ENCODE results near the gene NCS1. TPM values are rescaled to one million over a fixed set of nuclear protein-coding genes. Genes with fewer than 3 reads are reported as not detected.

NCS1 gene
- total RNA-seq, 1 experiment from 2014 or later: 58.6 TPM

DNA sequence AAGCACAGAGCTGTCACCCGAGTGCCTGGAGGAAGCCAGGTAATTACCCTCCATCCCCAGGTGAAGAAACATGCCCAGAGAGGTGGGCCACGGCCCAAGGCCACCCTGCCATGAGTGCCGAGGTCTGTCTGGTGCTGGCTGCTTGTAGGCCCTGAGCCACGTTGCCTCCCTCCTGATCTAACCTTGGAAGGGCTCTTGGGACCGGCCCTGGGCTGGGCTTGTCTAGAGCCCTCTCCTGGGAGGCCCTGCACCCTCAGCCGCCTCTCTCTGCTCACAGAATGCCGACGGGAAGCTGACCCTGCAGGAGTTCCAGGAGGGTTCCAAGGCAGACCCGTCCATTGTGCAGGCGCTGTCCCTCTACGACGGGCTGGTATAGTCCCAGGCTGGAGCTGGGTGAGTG is 53.9 kb downstream of the NCS1 start:
- intact Hi-C loops (cut with micrococcal nuclease; ENCODE audit: unreplicated experiment): no loop called here
- H3K9me3 ChIP-seq (ENCODE audit: low read depth, low read length, poor library complexity, severe bottlenecking): no peaks in the 10 kb centered on the region
- H3K27ac ChIP-seq (ENCODE audit: low read depth, low read length, poor library complexity, severe bottlenecking): no peak overlapping the region
- ChIA-PET CTCF (interaction anchor here (0.6 kb wide), 1 partner anchor 10 kb away, joined by 5 read pairs; no protein-coding TSS in a partner anchor), POLR2A (ENCODE audit: low non-redundant PET) (no interaction called here)
- TF ChIP-seq, protein P1, sequence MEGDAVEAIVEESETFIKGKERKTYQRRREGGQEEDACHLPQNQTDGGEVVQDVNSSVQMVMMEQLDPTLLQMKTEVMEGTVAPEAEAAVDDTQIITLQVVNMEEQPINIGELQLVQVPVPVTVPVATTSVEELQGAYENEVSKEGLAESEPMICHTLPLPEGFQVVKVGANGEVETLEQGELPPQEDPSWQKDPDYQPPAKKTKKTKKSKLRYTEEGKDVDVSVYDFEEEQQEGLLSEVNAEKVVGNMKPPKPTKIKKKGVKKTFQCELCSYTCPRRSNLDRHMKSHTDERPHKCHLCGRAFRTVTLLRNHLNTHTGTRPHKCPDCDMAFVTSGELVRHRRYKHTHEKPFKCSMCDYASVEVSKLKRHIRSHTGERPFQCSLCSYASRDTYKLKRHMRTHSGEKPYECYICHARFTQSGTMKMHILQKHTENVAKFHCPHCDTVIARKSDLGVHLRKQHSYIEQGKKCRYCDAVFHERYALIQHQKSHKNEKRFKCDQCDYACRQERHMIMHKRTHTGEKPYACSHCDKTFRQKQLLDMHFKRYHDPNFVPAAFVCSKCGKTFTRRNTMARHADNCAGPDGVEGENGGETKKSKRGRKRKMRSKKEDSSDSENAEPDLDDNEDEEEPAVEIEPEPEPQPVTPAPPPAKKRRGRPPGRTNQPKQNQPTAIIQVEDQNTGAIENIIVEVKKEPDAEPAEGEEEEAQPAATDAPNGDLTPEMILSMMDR (conservative IDR thresholded peaks at IDR 0.05; ENCODE audit: low read depth, low read length): no peak
- TF ChIP-seq EZH2 (IDR thresholded peaks at IDR 0.05; ENCODE audit: borderline replicate concordance, low read depth, low read length, poor library complexity, severe bottlenecking): no peak
- no peaks in the 10 kb centered on the region for H3K4me1 ChIP-seq (ENCODE audit: insufficient read depth, low read length, poor library complexity, severe bottlenecking)
- BruUV-seq (replicated peaks): no TSS peak
- no peaks in the 10 kb centered on the region for H3K27me3 ChIP-seq (replicated peaks; ENCODE audit: insufficient read depth, low read depth, low read length, poor library complexity)
- DNase-seq (ENCODE audit: low spot score): no peak
- H3K4me3 ChIP-seq (ENCODE audit: low read depth, low read length, poor library complexity, severe bottlenecking): no peak overlapping the region
- peaks cover 18% of the 10 kb centered on the region for H3K36me3 ChIP-seq (ENCODE audit: insufficient read depth, low read length, poor library complexity, severe bottlenecking)

GRCh38 chr9:130227833-130228232 is 55.6 kb downstream of the NCS1 start:
- intact Hi-C loops (cut with micrococcal nuclease; ENCODE audit: unreplicated experiment): no loop called here
- POLR2A ChIA-PET (ENCODE audit: low non-redundant PET): no interaction called here

GRCh38 chr9:130229759-130230158 is 57.6 kb downstream of the NCS1 start:
- intact Hi-C loops (cut with micrococcal nuclease; ENCODE audit: unreplicated experiment): no loop called here

More at GRCh38 chr9:130227833-130228232, 55.6 kb downstream of the NCS1 start:
- BruUV-seq (replicated peaks): no TSS peak
- H3K9me3 ChIP-seq (ENCODE audit: low read depth, low read length, poor library complexity, severe bottlenecking): no peaks in the 10 kb centered on the region
- no peak overlapping the region for H3K4me3 ChIP-seq (ENCODE audit: low read depth, low read length, poor library complexity, severe bottlenecking)
- TF ChIP-seq, protein P1 (conservative IDR thresholded peaks at IDR 0.05; ENCODE audit: low read depth, low read length): no peak
- no peak for TF ChIP-seq EZH2 (IDR thresholded peaks at IDR 0.05; ENCODE audit: borderline replicate concordance, low read depth, low read length, poor library complexity, severe bottlenecking)
- peaks cover 25% of the 10 kb centered on the region for H3K36me3 ChIP-seq (ENCODE audit: insufficient read depth, low read length, poor library complexity, severe bottlenecking)
- no peaks in the 10 kb centered on the region for H3K27me3 ChIP-seq (replicated peaks; ENCODE audit: insufficient read depth, low read depth, low read length, poor library complexity)
- no peaks in the 10 kb centered on the region for H3K4me1 ChIP-seq (ENCODE audit: insufficient read depth, low read length, poor library complexity, severe bottlenecking)
- CTCF ChIA-PET: no interaction called here
- DNase-seq (ENCODE audit: low spot score): no peak
- H3K27ac ChIP-seq (ENCODE audit: low read depth, low read length, poor library complexity, severe bottlenecking): no peak overlapping the region

More at GRCh38 chr9:130229759-130230158, 57.6 kb downstream of the NCS1 start:
- POLR2A ChIA-PET (ENCODE audit: low non-redundant PET): no interaction called here
- no peak overlapping the region for H3K27ac ChIP-seq (ENCODE audit: low read depth, low read length, poor library complexity, severe bottlenecking)
- CTCF ChIA-PET: interaction anchor here (0.6 kb wide), 1 partner anchor 802 kb away, joined by 3 read pairs; no protein-coding TSS in a partner anchor
- H3K4me3 ChIP-seq (ENCODE audit: low read depth, low read length, poor library complexity, severe bottlenecking): no peak overlapping the region
- H3K27me3 ChIP-seq (replicated peaks; ENCODE audit: insufficient read depth, low read depth, low read length, poor library complexity): no peaks in the 10 kb centered on the region
- H3K36me3 ChIP-seq (ENCODE audit: insufficient read depth, low read length, poor library complexity, severe bottlenecking): peaks cover 25% of the 10 kb centered on the region
- BruUV-seq (replicated peaks): no TSS peak
- DNase-seq (ENCODE audit: low spot score): no peak
- no peaks in the 10 kb centered on the region for H3K9me3 ChIP-seq (ENCODE audit: low read depth, low read length, poor library complexity, severe bottlenecking)
- TF ChIP-seq, protein P1 (conservative IDR thresholded peaks at IDR 0.05; ENCODE audit: low read depth, low read length): no peak
- H3K4me1 ChIP-seq (ENCODE audit: insufficient read depth, low read length, poor library complexity, severe bottlenecking): no peaks in the 10 kb centered on the region
